ENCODE measurements around the gene ABI1. TPM values are rescaled to one million over a fixed set of nuclear protein-coding genes. Genes with fewer than 3 reads are reported as not detected.

ABI1 gene
- total RNA-seq, 1 donor from 2014 or later, result 69.2 TPM

DNA sequence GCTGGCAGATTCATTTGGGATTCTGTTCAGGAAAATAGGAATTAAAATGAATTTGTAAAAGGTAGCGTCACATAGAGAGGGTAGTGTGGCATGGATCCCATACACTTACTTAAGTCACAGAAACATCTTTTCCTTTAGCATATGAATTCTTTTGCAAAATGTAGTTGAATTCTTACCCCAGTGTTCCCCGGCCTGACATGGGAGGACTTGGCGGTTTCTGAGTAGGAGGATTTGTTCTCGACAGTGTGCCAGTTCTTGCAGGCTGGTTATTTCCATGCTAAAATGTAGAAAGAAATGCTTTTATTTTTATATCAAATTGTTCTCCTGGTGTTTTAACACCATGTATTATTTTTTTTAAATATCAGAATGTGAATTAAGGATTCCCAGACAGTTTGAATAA, 90.7 kb downstream of the ABI1 start:
- DNase-seq (ENCODE audit: low spot score), result no peak

- no peak for DNase-seq (ENCODE audit: low spot score)
Measured at GRCh38 chr10:26765549-26765948, 95.2 kb downstream of the ABI1 start.

DNA sequence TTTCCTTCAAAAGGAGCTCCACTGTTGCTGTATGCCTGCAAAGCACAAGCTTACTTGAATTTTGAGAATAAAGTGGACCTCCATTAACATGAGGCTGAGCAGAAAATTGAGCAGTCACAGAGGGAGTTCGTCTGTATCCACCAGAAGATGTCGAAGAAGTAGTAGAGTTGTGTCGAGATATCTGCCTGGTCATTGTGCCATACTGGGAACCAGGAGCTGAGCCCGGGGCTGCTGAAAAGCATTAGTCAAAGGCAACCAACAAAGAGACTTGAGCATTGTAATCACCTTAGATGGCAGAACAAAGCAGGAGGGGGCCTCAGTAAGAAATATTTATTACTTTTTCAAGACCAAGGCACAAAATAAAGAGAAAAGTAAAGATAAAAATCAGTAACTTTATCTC, 101.8 kb downstream of the ABI1 start:
- DNase-seq (ENCODE audit: low spot score), result no peak

GRCh38 chr10:26755443-26755903, 105.3 kb downstream of the ABI1 start:
- no peak for DNase-seq (ENCODE audit: low spot score)

- no peak for DNase-seq (ENCODE audit: low spot score)
Measured at GRCh38 chr10:26746061-26746460, 114.7 kb downstream of the ABI1 start.

DNA sequence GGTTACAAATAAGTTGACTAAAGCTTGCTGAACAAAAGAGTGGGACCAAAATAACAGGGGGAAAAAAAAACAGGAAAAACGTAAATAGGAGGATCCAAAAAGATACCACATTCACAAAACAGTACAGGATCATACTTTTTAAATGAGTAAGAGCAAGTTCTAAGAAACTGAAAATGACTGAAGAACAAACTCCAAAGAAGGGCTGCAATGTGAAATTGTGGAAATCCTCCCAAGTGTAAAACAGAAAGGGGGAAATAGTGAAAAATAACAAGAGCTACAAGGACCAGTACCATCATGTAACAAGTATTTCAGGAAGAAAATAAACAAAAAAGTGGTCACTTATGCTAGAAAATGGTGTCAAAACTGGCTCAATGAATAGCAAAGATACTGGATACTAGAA, 116.9 kb downstream of the ABI1 start:
- no peak for DNase-seq (ENCODE audit: low spot score)

GRCh38 chr10:26743091-26743490, 117.7 kb downstream of the ABI1 start:
- DNase-seq (ENCODE audit: low spot score), result no peak

DNA sequence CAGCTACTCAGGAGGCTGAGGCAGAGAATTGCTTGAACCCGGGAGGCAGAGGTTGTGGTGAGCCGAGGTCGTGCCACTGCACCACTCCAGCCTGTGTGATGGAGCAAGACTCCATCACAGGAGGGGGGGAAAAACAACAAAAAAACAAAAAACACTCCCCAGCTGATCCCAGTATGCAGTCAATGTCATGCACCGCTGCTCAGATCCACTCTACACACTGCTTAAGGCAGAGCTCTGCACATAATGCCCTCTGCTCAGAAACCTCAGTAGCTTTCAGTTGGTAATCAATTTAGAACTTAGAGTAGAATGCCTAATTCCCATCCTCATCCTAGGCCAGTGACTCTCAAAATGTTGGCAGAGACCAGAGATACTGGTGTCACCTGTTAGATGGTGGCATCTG, 119.4 kb downstream of the ABI1 start:
- no peak for DNase-seq (ENCODE audit: low spot score)

- no peak for DNase-seq (ENCODE audit: low spot score)
Measured at GRCh38 chr10:26739071-26739631, 121.6 kb downstream of the ABI1 start.

DNA sequence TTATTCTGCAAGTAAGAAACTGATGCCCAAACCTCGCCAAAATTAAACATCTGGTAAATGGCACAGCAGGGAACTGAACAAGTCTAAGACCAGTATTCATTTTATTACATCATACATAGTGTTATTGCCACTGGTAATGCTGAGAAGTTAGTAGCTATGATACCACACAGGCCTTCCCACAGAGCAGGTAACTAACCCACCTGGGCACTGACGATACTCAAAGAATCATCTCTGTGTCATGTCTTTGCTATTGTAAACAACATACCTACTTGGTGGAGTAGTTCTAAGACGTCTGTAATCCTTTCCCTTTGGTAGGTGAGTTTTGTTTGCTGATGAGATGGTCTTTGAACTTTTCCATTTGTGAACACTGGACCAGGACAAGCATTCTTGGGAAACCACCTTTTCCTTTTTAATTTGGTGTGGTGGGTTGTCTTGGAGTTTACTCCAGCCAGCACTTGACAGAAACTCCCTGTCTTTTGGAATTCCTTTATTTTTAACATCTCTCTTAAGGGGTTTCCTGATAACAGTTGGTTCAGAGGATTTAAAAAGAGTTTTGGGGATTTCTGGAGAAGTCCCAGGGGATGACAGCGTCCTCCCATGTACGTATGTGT, 122.4 kb downstream of the ABI1 start:
- no peak for DNase-seq (ENCODE audit: low spot score)

DNA sequence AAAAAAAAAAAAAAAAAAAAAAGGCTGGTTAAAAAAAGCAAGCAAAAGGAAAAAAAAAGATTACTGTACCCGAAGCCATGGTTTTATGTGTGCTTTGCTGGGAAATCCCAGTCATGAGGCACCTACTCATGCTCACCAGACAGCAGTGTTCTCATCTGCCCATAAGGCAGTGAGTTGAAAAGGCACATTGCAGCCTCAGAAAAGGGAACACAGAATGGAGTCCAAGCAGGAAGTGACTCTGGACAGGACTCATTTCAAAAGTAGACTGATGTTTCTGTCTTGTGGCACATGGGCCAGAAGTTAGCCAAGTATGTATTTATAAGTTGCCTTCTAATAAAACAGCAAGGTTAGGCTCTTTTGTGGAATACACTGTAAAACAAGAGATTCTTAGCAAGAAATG, 123.0 kb downstream of the ABI1 start:
- no peak for DNase-seq (ENCODE audit: low spot score)

DNA sequence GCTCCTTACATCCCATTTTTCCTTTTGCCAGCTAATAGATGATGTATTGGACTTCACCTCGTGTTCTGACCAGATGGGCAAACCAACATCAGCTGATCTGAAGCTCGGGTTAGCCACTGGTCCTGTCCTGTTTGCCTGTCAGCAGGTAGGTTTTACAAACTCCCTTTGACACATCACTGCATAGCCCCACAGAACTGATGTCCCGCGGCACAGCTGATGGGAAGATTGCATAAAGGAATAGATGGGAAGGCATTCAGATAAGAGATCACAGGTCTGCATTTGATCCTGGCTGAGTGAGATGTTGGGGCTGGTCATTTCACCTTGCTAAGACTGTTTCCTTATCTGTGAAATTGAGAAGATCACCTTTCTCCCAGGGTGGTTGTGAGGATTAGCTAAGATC, 125.3 kb downstream of the ABI1 start:
- no peak for DNase-seq (ENCODE audit: low spot score)

- peak; percentile 72 for DNase-seq (ENCODE audit: low spot score)
Measured at GRCh38 chr10:26733750-26734568, 126.8 kb downstream of the ABI1 start.

GRCh38 chr10:26730552-26730951, 130.2 kb downstream of the ABI1 start:
- no peak for DNase-seq (ENCODE audit: low spot score)

- no peak for DNase-seq (ENCODE audit: low spot score)
Measured at GRCh38 chr10:26729395-26729794, 131.4 kb downstream of the ABI1 start.

- DNase-seq (ENCODE audit: low spot score), result no peak
Measured at GRCh38 chr10:26728957-26729356, 131.8 kb downstream of the ABI1 start.

DNA sequence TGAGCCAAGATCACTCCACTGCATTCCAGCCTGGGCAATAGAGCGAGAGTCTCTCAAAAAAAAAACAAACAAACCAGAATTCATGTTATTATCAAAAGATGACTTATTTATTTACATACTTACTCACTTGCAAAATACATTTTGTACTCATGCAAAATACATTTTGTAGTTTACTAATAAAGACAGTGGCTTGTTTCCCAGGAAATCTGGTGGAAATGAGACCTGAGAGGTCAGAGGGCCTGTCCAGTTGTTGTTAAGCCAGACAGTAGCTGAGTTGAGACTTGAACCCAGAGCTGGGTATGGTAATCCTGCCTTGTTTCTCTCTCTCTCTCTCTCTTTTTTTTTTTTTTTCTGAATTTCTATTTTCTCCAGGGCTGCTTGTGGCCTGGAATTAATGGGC, 133.8 kb downstream of the ABI1 start:
- DNase-seq (ENCODE audit: low spot score), result no peak

DNA sequence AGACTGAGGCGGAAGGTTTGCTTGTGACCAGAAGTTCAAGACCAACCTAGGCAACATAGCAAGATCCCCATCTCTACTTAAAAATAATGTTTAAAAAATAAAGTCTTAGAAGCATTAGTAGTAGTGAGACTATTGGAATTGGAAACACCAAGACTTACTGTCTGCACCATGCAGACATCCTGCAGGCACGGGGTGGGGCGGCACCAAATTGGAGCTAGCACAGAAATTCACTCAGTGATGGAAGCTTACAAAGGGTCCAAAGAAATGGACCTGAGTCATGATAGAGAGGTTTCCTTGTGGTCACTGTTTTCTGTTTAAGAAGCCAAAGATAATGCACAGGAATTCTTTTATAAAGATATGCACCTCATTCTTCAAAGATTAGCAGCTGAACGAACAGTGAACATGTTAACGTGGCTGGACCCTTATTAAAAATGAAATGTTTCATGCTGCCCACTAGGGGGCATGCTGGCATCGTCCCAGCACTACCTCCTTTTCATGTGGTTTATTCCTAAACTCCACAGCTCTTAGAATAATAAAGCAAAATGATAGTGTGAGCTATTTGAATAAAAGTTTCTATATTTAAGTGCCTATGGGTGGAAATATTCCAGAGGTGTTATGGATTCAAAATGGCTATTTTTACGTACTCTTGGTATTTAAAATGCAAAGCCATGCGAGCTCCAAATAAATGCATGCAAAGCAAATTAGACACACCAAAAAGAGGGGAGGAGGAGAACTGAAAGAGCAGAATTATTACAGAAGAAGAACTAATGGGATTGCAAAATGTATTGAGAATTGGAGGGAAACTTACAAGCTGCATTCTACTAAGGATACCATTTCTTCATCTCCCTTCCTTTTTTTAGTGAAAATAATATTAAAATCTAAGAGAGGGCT, 134.7 kb downstream of the ABI1 start:
- DNase-seq (ENCODE audit: low spot score), result peak; percentile 63

DNA sequence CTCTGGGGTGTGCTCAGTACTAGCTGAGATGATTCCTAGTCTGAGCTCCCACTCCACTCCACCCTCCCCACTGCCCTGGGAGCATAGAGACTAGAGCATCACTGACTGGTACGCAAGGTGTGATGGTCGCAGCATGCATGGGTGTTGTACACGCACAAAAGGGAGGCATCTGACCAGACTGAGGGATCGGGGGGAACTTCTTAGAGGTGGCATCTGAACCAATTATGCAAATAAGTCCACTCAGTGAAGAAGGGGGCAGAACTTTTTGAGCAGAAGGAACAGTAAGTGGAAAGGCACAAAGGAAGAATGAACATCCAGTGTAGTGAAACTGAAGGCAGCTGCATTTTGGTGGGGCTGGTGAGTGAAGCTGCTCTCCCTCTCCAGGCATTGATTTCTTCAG, 137.7 kb downstream of the ABI1 start:
- DNase-seq (ENCODE audit: low spot score), result no peak

DNA sequence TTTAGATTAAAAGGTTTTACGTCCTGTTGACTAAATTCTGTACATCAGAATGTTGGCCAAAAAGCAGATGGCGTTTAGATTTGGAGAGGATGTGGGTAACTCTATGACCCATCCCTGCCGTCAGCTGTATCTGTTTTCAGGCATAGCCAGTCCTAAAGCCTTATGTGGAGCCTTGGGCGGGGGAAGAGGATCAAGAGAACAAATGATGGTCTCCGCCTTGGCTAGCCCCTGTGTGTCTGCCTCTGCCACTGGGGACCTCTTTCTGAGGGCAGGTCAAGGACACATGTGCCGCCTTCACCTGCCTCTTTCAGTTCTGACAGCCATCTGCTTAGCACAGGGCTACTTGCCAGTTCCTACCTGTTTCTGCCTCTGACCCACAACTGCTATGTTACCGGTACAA, 139.2 kb downstream of the ABI1 start:
- DNase-seq (ENCODE audit: low spot score), result no peak

- DNase-seq (ENCODE audit: low spot score), result no peak
Measured at GRCh38 chr10:26717476-26717875, 143.3 kb downstream of the ABI1 start.

- no peak for DNase-seq (ENCODE audit: low spot score)
Measured at GRCh38 chr10:26715137-26715487, 145.6 kb downstream of the ABI1 start.

Data from ureter (tissue), 1 donor.